ENCODE results near the gene DCD.

The DCD gene

DNA sequence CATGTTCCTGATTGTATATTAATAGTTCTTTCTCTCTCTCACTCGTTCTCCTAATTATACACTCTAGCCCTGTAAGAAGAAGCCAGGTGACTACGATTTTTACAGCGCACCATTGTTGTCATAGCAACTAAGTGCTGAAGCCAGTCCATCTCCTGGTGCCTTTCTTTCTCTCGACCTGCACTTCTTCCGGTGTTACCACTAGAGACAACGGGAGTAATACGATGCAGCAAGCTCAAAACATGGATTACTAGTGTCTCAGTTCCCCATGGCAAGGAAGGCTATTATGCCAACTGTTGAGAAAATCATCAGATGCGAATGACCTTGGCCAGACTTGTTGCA lies 40.8 kb upstream of the DCD start:
- DNase-seq, result no peak
- H3K9me3 ChIP-seq (ENCODE audit: control insufficient read depth, low read length), result peaks cover 6% of the 10 kb centered on the region
- peaks cover 10 to 60% of the 10 kb centered on the region in 2 experiments for H3K27me3 ChIP-seq (ENCODE audit: control insufficient read depth in 1 of 2, insufficient read depth in 1 of 2, low read length in 2 of 2)
- H2BK12ac ChIP-seq (ENCODE audit: low read length in 2 of 2), result no peak overlapping the region
- H3K36me3 ChIP-seq (ENCODE audit: control insufficient read depth in 1 of 2, insufficient read depth in 2 of 2, low read depth in 1 of 2, low read length in 2 of 2), result no peaks in the 10 kb centered on the region
- no peak overlapping the region for H3K23ac ChIP-seq (ENCODE audit: low read length in 2 of 2)
- no peak overlapping the region for H3K4me3 ChIP-seq (ENCODE audit: insufficient read depth in 1 of 2, low read depth in 1 of 2, low read length in 2 of 2)
- H3K4me1 ChIP-seq (ENCODE audit: control insufficient read depth, insufficient read depth, low read depth, low read length), result no peaks in the 10 kb centered on the region
- no peak overlapping the region for H4K91ac ChIP-seq (ENCODE audit: low read length)
- H3K14ac ChIP-seq (ENCODE audit: low read length in 2 of 2), result no peak overlapping the region
- H2BK5ac ChIP-seq (ENCODE audit: low read depth, low read length, poor library complexity, severe bottlenecking), result no peak overlapping the region
- no peak overlapping the region for H2AFZ ChIP-seq (ENCODE audit: low read depth, low read length)
- 74% methylated on average over 8 of the region's 8 CpGs for WGBS
- no peaks in the 10 kb centered on the region for H3K79me1 ChIP-seq (replicated peaks; ENCODE audit: low read length, poor library complexity, severe bottlenecking)
- H3K4ac ChIP-seq (ENCODE audit: low read depth in 1 of 2, low read length in 2 of 2), result no peak overlapping the region
- no peak overlapping the region for H2AK5ac ChIP-seq (ENCODE audit: low read length, severe bottlenecking)
- H3K4me2 ChIP-seq (ENCODE audit: low read length, poor library complexity, severe bottlenecking), result no peak overlapping the region
- H3K9ac ChIP-seq (ENCODE audit: low read length), result no peak overlapping the region
- no peak overlapping the region for H2BK120ac ChIP-seq (ENCODE audit: low read depth, low read length)
- no peak overlapping the region for H3K27ac ChIP-seq (ENCODE audit: low read length, poor library complexity, severe bottlenecking)
- no peak overlapping the region for H3K18ac ChIP-seq (ENCODE audit: low read depth in 1 of 2, low read length in 2 of 2)
- H2BK15ac ChIP-seq (ENCODE audit: low read depth, poor library complexity, severe bottlenecking), result no peak overlapping the region
- H4K8ac ChIP-seq (ENCODE audit: low read length), result no peak overlapping the region

DNA sequence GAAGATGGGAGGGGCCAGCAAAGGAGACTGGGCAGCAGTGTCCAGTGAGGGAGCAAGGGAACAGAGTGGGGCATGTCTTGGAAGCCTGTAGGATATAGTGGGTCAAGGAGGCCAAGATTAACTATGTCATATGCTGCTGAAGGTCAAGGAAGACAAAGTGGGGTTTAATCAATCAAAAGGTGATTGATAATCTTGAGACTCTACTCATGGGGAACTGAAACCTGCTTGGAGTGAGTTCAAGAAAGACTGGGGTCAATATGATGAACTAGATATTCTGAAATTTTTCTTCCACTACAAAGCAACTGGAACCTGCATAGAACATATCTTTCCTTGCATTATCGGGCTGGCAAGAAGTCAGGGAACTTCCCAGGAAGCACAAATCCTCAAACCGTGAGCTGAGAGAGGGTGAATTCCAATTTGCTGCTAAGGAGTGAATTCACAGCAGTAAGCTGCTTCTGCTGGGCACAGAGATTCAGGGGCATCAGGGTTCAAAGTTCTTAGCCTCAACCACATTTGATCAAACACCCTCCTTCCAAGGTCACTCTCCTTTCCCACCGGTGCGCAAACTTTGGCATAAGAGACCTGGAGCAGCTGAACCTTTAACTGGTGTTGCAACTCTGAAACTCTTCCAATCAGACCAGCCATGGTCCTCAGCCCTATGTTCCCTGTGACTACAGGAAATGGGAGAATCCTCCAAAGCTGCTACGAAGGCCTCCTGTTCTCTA lies 40.3 kb upstream of the DCD start:
- Histone ChIP-seq H2AK5ac (ENCODE audit: low read length, severe bottlenecking) (no peak overlapping the region), H3K79me1 (replicated peaks; ENCODE audit: low read length, poor library complexity, severe bottlenecking) (no peaks in the 10 kb centered on the region), H2BK5ac (ENCODE audit: low read depth, low read length, poor library complexity, severe bottlenecking) (no peak overlapping the region), H3K36me3 (ENCODE audit: control insufficient read depth in 1 of 2, insufficient read depth in 2 of 2, low read depth in 1 of 2, low read length in 2 of 2) (no peaks in the 10 kb centered on the region), H3K4me3 (ENCODE audit: insufficient read depth in 1 of 2, low read depth in 1 of 2, low read length in 2 of 2) (no peak overlapping the region), H2BK12ac (ENCODE audit: low read length in 2 of 2) (no peak overlapping the region), H3K4me2 (ENCODE audit: low read length, poor library complexity, severe bottlenecking) (no peak overlapping the region), H2BK15ac (ENCODE audit: low read depth, poor library complexity, severe bottlenecking) (no peak overlapping the region), H3K23ac (ENCODE audit: low read length in 2 of 2) (no peak overlapping the region), H3K27me3 (ENCODE audit: control insufficient read depth in 1 of 2, insufficient read depth in 1 of 2, low read length in 2 of 2) (peaks cover 11 to 66% of the 10 kb centered on the region in 2 experiments), H4K91ac (ENCODE audit: low read length) (no peak overlapping the region), H3K9me3 (ENCODE audit: control insufficient read depth, low read length) (peaks cover 6% of the 10 kb centered on the region), H3K14ac (ENCODE audit: low read length in 2 of 2) (no peak overlapping the region), H3K4ac (ENCODE audit: low read depth in 1 of 2, low read length in 2 of 2) (no peak overlapping the region), H2BK120ac (ENCODE audit: low read depth, low read length) (no peak overlapping the region), H3K18ac (ENCODE audit: low read depth in 1 of 2, low read length in 2 of 2) (no peak overlapping the region), H3K4me1 (ENCODE audit: control insufficient read depth, insufficient read depth, low read depth, low read length) (no peaks in the 10 kb centered on the region), H3K27ac (ENCODE audit: low read length, poor library complexity, severe bottlenecking) (no peak overlapping the region), H4K8ac (ENCODE audit: low read length) (no peak overlapping the region), H2AFZ (ENCODE audit: low read depth, low read length) (no peak overlapping the region), H3K9ac (ENCODE audit: low read length) (no peak overlapping the region)
- DNase-seq, result no peak
- WGBS, result 84% methylated on average over 5 of the region's 5 CpGs

DNA sequence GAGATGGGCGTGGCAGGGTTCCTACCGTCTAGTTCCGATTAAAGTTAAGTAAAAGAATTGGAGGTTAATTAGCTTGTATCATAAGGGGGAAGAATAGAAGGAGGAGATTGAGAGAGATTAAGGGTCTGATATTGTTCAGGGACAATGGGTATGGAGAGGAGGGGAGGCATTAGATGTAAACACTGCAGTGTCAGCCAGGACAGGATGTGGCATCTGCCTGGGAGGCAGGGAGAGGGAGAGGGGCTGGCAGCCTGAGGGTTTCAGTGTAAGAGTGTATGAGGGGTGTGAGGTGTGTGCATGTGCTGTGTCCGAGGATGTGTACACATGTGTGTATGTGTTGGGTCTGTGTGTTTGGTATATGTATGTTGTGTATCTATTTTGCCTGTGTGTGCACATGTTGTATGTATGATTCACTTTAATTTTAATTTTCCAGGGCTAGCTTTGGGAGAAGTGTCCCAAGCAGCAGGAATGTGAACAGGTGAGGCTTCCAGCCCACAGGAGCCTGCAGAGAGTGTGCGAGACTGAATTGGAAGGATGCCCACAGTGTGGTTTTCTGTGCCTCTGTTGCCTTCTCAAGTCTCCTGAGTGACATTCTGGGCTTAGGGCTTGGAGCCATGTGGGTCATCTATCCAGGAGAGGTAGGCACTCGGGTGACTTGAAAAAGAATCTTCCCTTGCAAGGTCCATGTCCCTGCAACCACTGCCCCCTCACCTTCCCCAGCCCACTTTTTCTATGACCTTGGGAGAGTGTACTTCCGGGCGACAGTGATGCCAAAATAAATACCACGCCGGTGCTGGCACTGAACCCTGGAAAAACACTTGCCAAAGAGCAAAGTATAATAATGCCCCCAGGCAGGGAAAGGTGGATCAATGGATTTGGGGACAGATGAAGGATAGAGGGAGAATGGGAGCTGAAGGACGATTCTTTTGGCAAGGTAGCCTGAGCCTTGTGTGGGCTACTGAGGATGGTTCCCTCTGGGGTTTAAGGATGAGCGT lies 36.8 kb upstream of the DCD start:
- H4K8ac ChIP-seq (ENCODE audit: low read length), result peak overlapping the region; percentile 46
- H2BK120ac ChIP-seq (ENCODE audit: low read depth, low read length), result no peak overlapping the region
- no peak overlapping the region for H2BK15ac ChIP-seq (ENCODE audit: low read depth, poor library complexity, severe bottlenecking)
- H2AFZ ChIP-seq (ENCODE audit: low read depth, low read length), result no peak overlapping the region
- peaks cover 22 to 71% of the 10 kb centered on the region in 2 experiments for H3K27me3 ChIP-seq (ENCODE audit: control insufficient read depth in 1 of 2, insufficient read depth in 1 of 2, low read length in 2 of 2)
- H2AK5ac ChIP-seq (ENCODE audit: low read length, severe bottlenecking), result no peak overlapping the region
- no peak overlapping the region for H3K18ac ChIP-seq (ENCODE audit: low read depth in 1 of 2, low read length in 2 of 2)
- H3K79me1 ChIP-seq (replicated peaks; ENCODE audit: low read length, poor library complexity, severe bottlenecking), result no peaks in the 10 kb centered on the region
- H3K4ac ChIP-seq (ENCODE audit: low read depth in 1 of 2, low read length in 2 of 2), result no peak overlapping the region
- no peak overlapping the region for H2BK5ac ChIP-seq (ENCODE audit: low read depth, low read length, poor library complexity, severe bottlenecking)
- no peak overlapping the region for H3K27ac ChIP-seq (ENCODE audit: low read length, poor library complexity, severe bottlenecking)
- H3K9me3 ChIP-seq (ENCODE audit: control insufficient read depth, low read length), result peaks cover 6% of the 10 kb centered on the region
- H3K4me3 ChIP-seq (ENCODE audit: insufficient read depth in 1 of 2, low read depth in 1 of 2, low read length in 2 of 2), result no peak overlapping the region
- no peak overlapping the region for H3K9ac ChIP-seq (ENCODE audit: low read length)
- H3K4me1 ChIP-seq (ENCODE audit: control insufficient read depth, insufficient read depth, low read depth, low read length), result no peaks in the 10 kb centered on the region
- no peak overlapping the region for H3K14ac ChIP-seq (ENCODE audit: low read length in 2 of 2)
- no peak overlapping the region for H3K23ac ChIP-seq (ENCODE audit: low read length in 2 of 2)
- WGBS, result 78% methylated on average over 12 of the region's 12 CpGs
- DNase-seq, result no peak
- H3K36me3 ChIP-seq (ENCODE audit: control insufficient read depth in 1 of 2, insufficient read depth in 2 of 2, low read depth in 1 of 2, low read length in 2 of 2), result no peaks in the 10 kb centered on the region
- no peak overlapping the region for H3K4me2 ChIP-seq (ENCODE audit: low read length, poor library complexity, severe bottlenecking)
- H2BK12ac ChIP-seq (ENCODE audit: low read length in 2 of 2), result no peak overlapping the region
- no peak overlapping the region for H4K91ac ChIP-seq (ENCODE audit: low read length)

DNA sequence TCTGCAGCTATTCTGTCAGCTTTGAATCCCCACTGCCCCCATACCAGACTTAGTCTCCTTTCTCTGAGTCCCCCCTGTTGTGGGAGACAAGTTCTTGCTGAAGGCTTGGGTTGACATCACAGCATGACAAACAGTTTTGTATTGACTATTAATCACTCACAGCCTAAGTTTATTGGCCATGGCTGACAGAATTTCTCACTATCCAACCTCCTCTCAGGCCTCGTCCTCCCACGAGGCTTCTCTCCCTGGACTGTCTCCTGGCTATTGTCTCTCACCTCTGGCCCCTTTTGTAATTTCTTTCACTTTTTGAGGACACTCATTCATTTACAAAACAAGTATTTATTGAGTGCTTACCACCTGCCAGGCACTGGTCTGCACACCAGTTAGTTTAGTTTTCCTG lies 35.2 kb upstream of the DCD start:
- H3K4me2 ChIP-seq (ENCODE audit: low read length, poor library complexity, severe bottlenecking), result no peak overlapping the region

More for the DNA sequence above, 35.2 kb upstream of the DCD start:
- WGBS, result 47% methylated on average over 2 of the region's 2 CpGs
- Histone ChIP-seq H2AK5ac (ENCODE audit: low read length, severe bottlenecking) (no peak overlapping the region), H2BK12ac (ENCODE audit: low read length in 2 of 2) (no peak overlapping the region), H3K27ac (ENCODE audit: low read length, poor library complexity, severe bottlenecking) (no peak overlapping the region), H3K9ac (ENCODE audit: low read length) (no peak overlapping the region), H3K79me1 (replicated peaks; ENCODE audit: low read length, poor library complexity, severe bottlenecking) (no peaks in the 10 kb centered on the region), H3K36me3 (ENCODE audit: control insufficient read depth in 1 of 2, insufficient read depth in 2 of 2, low read depth in 1 of 2, low read length in 2 of 2) (no peaks in the 10 kb centered on the region), H3K23ac (ENCODE audit: low read length in 2 of 2) (no peak overlapping the region), H4K8ac (ENCODE audit: low read length) (no peak overlapping the region), H3K4ac (ENCODE audit: low read depth in 1 of 2, low read length in 2 of 2) (no peak overlapping the region), H2BK120ac (ENCODE audit: low read depth, low read length) (no peak overlapping the region), H3K4me1 (ENCODE audit: control insufficient read depth, insufficient read depth, low read depth, low read length) (no peaks in the 10 kb centered on the region), H2BK5ac (ENCODE audit: low read depth, low read length, poor library complexity, severe bottlenecking) (no peak overlapping the region), H3K14ac (ENCODE audit: low read length in 2 of 2) (no peak overlapping the region), H3K9me3 (ENCODE audit: control insufficient read depth, low read length) (peaks cover 10% of the 10 kb centered on the region), H4K91ac (ENCODE audit: low read length) (no peak overlapping the region), H3K4me3 (ENCODE audit: insufficient read depth in 1 of 2, low read depth in 1 of 2, low read length in 2 of 2) (no peak overlapping the region), H3K27me3 (ENCODE audit: control insufficient read depth in 1 of 2, insufficient read depth in 1 of 2, low read length in 2 of 2) (peaks cover 33 to 76% of the 10 kb centered on the region in 2 experiments), H2AFZ (ENCODE audit: low read depth, low read length) (no peak overlapping the region), H2BK15ac (ENCODE audit: low read depth, poor library complexity, severe bottlenecking) (no peak overlapping the region), H3K18ac (ENCODE audit: low read depth in 1 of 2, low read length in 2 of 2) (no peak overlapping the region)
- no peak for DNase-seq
